RWPE1 (cell line): Measurements from ENCODE around the gene PIKFYVE.

Experiments used
- CTCF ChIA-PET: fragments of 350-600 bp; sonication (Branson Sonifier 250); formaldehyde crosslinking; extraction: SDS; loops from one replicate; lab custom pipeline; 2021; lab: Yijun Ruan, JAX
- POLR2A ChIA-PET: fragments of 400-600 bp; formaldehyde crosslinking; extraction: SDS; loops from one replicate; lab custom pipeline; 2020; ENCODE audit warnings: antibody characterized with exemption; ENCODE audit not compliant: low non-redundant PET; lab: Yijun Ruan, JAX
- DNase-seq: peaks from one replicate; pipeline ENCODE4 v3.0.0; 2012; ENCODE audit warnings: low spot score
- H3K27ac ChIP-seq: fragments of 450-650 bp; 2 replicates; pipeline ENCODE4 v1.5.1; 2017
- TF ChIP-seq, protein P1 (sequence below): fragments of 450-650 bp; conservative IDR thresholded peaks from 2 replicates; pipeline ENCODE4 v1.5.1; 2017; ENCODE audit warnings: low read depth, mild to moderate bottlenecking

PIKFYVE gene

DNA sequence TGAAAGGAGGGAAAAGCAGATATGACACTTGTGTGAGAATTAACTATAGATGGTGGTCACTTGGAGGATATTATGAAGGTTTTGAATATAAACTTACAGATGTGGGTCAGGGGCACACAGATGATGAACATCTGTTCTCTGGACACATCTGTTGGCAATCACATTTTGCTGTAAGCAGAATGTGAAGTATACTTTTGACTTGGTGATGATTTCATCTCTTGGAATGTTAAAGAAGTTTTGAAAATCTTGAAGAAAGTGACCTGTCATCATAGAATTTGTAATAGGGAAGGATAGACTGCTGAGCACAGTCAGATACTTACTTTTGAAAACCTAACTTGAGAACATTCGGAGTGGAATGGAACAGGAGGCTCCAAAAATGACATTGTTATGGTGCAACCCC lies 40.2 kb downstream of the PIKFYVE start:
- H3K27ac ChIP-seq: no peak overlapping the region
- CTCF ChIA-PET: no interaction called here
- TF ChIP-seq, protein P1, sequence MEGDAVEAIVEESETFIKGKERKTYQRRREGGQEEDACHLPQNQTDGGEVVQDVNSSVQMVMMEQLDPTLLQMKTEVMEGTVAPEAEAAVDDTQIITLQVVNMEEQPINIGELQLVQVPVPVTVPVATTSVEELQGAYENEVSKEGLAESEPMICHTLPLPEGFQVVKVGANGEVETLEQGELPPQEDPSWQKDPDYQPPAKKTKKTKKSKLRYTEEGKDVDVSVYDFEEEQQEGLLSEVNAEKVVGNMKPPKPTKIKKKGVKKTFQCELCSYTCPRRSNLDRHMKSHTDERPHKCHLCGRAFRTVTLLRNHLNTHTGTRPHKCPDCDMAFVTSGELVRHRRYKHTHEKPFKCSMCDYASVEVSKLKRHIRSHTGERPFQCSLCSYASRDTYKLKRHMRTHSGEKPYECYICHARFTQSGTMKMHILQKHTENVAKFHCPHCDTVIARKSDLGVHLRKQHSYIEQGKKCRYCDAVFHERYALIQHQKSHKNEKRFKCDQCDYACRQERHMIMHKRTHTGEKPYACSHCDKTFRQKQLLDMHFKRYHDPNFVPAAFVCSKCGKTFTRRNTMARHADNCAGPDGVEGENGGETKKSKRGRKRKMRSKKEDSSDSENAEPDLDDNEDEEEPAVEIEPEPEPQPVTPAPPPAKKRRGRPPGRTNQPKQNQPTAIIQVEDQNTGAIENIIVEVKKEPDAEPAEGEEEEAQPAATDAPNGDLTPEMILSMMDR: no peak
- POLR2A ChIA-PET: no interaction called here
- DNase-seq: no peak

DNA sequence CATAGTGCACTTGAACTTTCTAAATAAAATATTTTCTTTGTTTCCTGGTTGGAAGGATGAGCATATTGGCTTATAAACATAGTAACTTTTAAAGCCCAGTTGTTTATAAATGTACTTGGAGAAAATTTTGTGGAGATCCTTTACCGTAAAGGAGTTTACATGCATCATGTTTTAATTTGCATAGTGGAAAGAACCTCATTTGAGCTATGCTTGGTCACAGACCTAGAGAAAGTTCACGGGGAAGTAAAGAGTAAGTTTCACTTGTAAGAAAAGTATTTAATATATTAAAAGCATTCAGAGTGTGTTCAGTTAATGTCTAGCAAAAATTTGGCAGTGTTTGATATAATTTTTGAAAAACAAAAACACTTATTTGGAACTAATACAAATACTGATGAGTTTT lies 45.3 kb downstream of the PIKFYVE start:
- ChIA-PET CTCF (no interaction called here), POLR2A (no interaction called here)
- TF ChIP-seq, protein P1: no peak
- DNase-seq: no peak
- no peak overlapping the region for H3K27ac ChIP-seq

DNA sequence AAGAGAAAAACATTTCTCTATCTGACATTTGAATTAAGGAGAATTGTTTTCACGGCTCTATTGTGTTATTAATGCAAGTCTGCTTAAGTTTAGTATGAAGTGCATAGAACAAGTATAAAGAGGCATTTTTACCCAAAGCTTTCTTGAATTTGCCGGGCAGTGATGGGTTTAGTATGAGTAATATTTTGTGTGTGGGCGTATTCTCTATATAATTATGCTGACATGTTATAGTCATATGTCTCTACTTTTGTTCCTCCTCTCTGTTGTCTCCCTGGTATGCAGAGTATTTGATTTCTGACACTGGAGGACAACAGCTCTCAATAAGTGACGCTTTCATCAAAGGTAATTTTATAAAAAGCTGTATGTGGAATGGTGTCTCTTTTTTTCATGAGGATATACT lies 45.9 kb downstream of the PIKFYVE start:
- TF ChIP-seq, protein P1: no peak
- H3K27ac ChIP-seq: no peak overlapping the region
- ChIA-PET POLR2A (no interaction called here), CTCF (no interaction called here)
- DNase-seq: peak; percentile 31

DNA sequence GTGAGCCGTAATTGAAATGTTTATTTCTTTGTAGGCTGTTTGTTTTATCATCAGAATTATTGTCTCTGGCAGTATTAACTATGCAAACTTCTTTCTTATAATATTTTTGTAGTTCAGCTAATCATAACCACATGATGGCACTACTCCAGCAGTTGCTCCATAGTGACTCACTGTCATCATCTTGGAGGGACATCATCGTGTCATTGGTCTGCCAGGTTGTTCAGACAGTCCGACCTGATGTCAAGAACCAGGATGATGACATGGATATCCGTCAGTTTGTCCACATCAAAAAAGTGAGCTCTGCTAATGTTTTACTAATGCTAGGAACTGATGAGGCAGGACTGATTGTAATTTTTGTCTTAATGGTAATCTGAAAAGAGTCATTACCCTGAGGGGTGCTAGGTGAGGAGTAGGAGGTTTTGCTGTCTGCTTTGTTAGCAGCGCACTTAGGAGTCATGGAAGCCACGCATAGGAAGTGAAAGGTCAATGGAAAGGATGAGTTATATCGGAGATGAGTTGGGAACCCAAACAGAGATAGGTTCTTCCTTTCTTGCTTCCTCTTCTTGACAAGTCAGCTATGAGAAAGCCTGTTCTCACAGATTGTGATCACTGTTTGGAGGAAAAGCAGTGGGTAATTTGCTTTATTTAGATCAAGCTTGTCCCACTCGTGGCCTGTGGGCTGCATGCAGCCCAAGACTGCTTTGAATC lies 49.2 kb downstream of the PIKFYVE start:
- POLR2A ChIA-PET: no interaction called here
- TF ChIP-seq, protein P1: no peak
- no peak for DNase-seq
- CTCF ChIA-PET: interaction anchor here (0.8 kb wide), 1 partner anchor 49 kb away, joined by 6 read pairs; the partner anchor contains the start of gene PIKFYVE
- no peak overlapping the region for H3K27ac ChIP-seq

DNA sequence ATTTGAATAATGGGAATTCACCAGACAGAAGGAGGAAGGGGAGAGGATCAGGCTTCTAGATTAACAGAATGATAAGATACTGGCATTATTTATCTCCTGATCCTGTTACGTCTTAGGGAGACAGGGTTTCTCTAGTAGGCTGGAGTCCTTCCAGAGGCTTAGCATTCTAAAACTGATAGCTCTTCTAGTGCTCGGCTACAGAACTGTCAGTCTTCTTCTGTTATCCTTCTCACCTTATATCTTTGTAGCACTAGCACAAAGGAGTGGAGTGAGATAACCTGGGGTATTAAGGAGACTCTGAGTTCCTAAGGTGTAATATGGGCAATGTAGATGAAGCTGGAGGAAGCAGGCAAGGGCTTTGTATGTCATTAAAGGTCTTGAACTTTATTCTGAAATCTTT lies 52.1 kb downstream of the PIKFYVE start:
- ChIA-PET POLR2A (no interaction called here), CTCF (interaction anchor here (0.6 kb wide), 1 partner anchor 199 kb away, joined by 3 read pairs; no protein-coding TSS in a partner anchor)
- H3K27ac ChIP-seq: no peak overlapping the region
- DNase-seq: no peak
- TF ChIP-seq, protein P1: no peak

DNA sequence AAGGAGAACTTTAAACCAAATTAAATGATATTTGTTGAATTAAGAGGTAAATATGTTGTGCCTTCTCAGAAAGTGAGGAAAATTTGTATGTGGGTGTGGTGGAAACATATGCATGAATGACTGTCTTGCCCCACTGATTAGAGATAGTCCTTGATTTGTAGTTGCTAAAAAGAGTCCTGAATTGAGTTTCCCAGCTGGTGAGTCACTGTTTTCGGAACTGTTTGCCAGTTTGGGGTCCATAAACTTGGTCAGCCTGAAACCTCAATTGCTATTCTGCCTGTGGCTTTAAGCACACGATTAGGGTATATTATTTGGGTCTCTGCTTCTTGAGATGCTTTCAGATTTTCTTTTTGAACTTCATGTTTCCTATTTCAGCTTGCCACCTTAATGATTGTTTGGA lies 53.3 kb downstream of the PIKFYVE start:
- ChIA-PET POLR2A (no interaction called here), CTCF (interaction anchor here (0.6 kb wide), 1 partner anchor 771 kb away, joined by 3 read pairs; no protein-coding TSS in a partner anchor)
- DNase-seq: no peak
- TF ChIP-seq, protein P1: no peak
- no peak overlapping the region for H3K27ac ChIP-seq
